GM12864 (cell line): Measurements from ENCODE around the gene WNT16.

Source experiments
- DNase-seq: peaks from one replicate; pipeline ENCODE4 v3.0.0-alpha.2; 2011; ENCODE audit warnings: low read depth
- H3K4me3 ChIP-seq: 2 replicates; pipeline ENCODE4 v1.5.1; 2011; ENCODE audit warnings: mild to moderate bottlenecking, low read depth, low read length, control low read depth
- CTCF ChIP-seq: IDR thresholded peaks from 2 replicates; pipeline ENCODE4 v1.5.1; 2011; ENCODE audit warnings: low read depth, mild to moderate bottlenecking, moderate library complexity, low read length, control low read depth, inconsistent platforms; ENCODE audit errors: missing control alignments

The WNT16 gene

GRCh38 chr7:121382473-121382872, 53.7 kb downstream of the WNT16 start:
- TF ChIP-seq CTCF = no peak

GRCh38 chr7:121383235-121383910, 54.6 kb downstream of the WNT16 start:
- TF ChIP-seq CTCF = no peak
- H3K4me3 ChIP-seq = no peak overlapping the region
- DNase-seq = no peak

More at GRCh38 chr7:121382473-121382872, 53.7 kb downstream of the WNT16 start:
- peak; percentile 26 for DNase-seq
- no peak overlapping the region for H3K4me3 ChIP-seq

GRCh38 chr7:121384265-121384664, 55.5 kb downstream of the WNT16 start:
- DNase-seq = no peak
- no peak overlapping the region for H3K4me3 ChIP-seq
- TF ChIP-seq CTCF = no peak

GRCh38 chr7:121385056-121385799, 56.4 kb downstream of the WNT16 start:
- TF ChIP-seq CTCF = no peak
- peak overlapping the region; percentile 14; the same call in 1 of the 2 replicates for H3K4me3 ChIP-seq

GRCh38 chr7:121385800-121386179, 57.0 kb downstream of the WNT16 start:
- peak; percentile 75 for DNase-seq
- no peak overlapping the region; the same call in 1 of the 2 replicates for H3K4me3 ChIP-seq
- no peak for TF ChIP-seq CTCF

More at GRCh38 chr7:121385056-121385799, 56.4 kb downstream of the WNT16 start:
- DNase-seq = no peak

GRCh38 chr7:121388950-121389349, 60.1 kb downstream of the WNT16 start:
- TF ChIP-seq CTCF = no peak
- H3K4me3 ChIP-seq = no peak overlapping the region
- no peak for DNase-seq

- H3K4me3 ChIP-seq = no peak overlapping the region
- no peak for DNase-seq
- no peak for TF ChIP-seq CTCF
Measured at GRCh38 chr7:121390109-121390508, 61.3 kb downstream of the WNT16 start.
